Measurements from ENCODE around the gene SPTBN1.

SPTBN1 gene

GRCh38 chr2:54434229-54434628 is 21.9 kb upstream of the SPTBN1 start:
- H3K4me3 ChIP-seq (ENCODE audit: low read length) = no peak overlapping the region
- DNase-seq (ENCODE audit: low read depth) = no peak
- TF ChIP-seq, protein P1, sequence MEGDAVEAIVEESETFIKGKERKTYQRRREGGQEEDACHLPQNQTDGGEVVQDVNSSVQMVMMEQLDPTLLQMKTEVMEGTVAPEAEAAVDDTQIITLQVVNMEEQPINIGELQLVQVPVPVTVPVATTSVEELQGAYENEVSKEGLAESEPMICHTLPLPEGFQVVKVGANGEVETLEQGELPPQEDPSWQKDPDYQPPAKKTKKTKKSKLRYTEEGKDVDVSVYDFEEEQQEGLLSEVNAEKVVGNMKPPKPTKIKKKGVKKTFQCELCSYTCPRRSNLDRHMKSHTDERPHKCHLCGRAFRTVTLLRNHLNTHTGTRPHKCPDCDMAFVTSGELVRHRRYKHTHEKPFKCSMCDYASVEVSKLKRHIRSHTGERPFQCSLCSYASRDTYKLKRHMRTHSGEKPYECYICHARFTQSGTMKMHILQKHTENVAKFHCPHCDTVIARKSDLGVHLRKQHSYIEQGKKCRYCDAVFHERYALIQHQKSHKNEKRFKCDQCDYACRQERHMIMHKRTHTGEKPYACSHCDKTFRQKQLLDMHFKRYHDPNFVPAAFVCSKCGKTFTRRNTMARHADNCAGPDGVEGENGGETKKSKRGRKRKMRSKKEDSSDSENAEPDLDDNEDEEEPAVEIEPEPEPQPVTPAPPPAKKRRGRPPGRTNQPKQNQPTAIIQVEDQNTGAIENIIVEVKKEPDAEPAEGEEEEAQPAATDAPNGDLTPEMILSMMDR (conservative IDR thresholded peaks at IDR 0.05; ENCODE audit: low read length) = no peak

- no peak for DNase-seq (ENCODE audit: low read depth)
- TF ChIP-seq, protein P1 (conservative IDR thresholded peaks at IDR 0.05; ENCODE audit: low read length) = no peak
- H3K4me3 ChIP-seq (ENCODE audit: low read length) = no peak overlapping the region
Observed at GRCh38 chr2:54434711-54435110, 21.4 kb upstream of the SPTBN1 start.

DNA sequence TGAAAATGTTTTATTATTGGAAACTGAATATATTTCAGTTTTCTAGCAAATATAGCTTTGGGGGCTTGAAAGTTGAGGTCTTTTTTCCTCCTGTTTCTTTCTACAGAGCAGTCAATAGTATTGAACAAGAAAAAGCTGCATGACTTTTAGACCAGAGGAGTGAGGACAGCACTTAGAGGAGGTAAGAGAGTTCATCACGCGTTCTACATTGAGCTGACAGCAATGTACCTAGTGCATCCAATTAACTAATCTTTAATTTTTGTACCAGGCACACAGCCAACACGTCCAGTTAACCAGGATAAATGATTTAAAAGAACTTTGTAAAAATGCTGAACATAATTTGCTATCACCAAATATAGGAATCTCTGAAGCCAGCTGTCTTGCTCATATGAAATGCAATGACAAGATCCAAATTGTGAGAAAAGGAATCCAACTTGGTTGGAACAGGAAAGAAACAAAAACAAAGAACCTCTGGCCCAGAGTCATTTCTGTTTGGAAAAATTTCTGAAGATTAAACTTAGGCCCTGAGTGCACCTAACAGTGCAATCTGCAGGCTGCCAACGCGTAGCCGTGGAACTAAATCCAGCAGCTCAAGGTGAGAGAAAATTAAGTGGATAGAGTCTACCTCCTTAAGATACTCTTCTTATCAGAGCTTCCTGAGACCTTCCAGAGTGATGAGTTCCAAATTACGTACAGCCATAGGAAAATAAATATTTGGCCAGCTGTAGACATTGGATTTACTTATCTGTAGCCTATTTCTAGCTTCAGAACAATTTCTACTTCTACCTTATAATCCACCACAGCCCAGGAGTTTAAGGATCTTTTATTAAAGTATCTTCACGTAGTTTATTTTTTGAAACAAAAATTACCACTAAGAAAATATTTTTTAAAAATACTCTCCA is 20.6 kb upstream of the SPTBN1 start:
- H3K4me3 ChIP-seq (ENCODE audit: low read length) = no peak overlapping the region
- TF ChIP-seq, protein P1 (conservative IDR thresholded peaks at IDR 0.05; ENCODE audit: low read length) = no peak
- no peak for DNase-seq (ENCODE audit: low read depth)

DNA sequence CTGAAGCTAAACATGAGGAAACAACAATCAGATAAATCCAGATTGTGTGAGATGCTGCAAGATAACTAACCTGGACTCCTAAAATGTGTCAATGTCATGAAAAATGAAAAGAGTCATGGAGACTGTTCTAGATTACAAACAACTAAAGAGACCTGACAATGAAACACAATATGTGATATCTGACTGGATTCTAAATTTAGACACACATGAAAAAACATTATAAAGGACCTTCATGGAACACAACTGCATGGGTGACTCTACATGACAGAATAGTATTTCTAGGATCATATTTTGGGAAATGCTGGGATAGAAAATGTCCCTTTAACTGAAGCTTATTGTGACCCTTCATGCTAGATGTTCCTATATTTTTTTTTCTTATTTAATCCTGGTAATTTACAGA is 18.5 kb upstream of the SPTBN1 start:
- DNase-seq (ENCODE audit: low read depth) = no peak
- TF ChIP-seq, protein P1 (conservative IDR thresholded peaks at IDR 0.05; ENCODE audit: low read length) = no peak
- H3K4me3 ChIP-seq (ENCODE audit: low read length) = no peak overlapping the region

- DNase-seq (ENCODE audit: low read depth) = peak; percentile 79
- H3K4me3 ChIP-seq (ENCODE audit: low read length) = no peak overlapping the region
- TF ChIP-seq, protein P1 (conservative IDR thresholded peaks at IDR 0.05; ENCODE audit: low read length) = no peak
Observed at GRCh38 chr2:54438271-54438670, 17.9 kb upstream of the SPTBN1 start.

- TF ChIP-seq, protein P1 (conservative IDR thresholded peaks at IDR 0.05; ENCODE audit: low read length) = no peak
- no peak for DNase-seq (ENCODE audit: low read depth)
- H3K4me3 ChIP-seq (ENCODE audit: low read length) = no peak overlapping the region
Observed at GRCh38 chr2:54439582-54439981, 16.5 kb upstream of the SPTBN1 start.

DNA sequence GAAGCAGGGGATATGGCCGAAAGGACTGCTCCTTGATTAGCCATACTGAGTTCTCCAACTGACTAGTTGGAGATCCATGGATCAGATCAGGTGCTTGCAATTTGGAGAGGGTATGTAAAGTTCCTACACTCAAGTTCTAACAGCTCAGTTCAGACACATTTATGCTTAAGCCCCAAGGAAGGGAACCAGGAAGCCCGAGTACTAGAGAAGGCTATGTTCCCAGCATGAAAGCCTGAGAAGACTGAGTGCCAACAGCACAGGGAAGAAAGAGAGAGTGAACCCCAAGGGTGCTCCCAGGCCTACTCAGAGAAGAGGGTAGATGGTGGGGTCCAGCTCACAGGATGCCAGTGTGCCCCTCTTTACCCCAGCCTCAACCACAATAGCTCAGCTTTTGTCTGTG is 16.1 kb upstream of the SPTBN1 start:
- no peak for DNase-seq (ENCODE audit: low read depth)
- no peak overlapping the region for H3K4me3 ChIP-seq (ENCODE audit: low read length)
- TF ChIP-seq, protein P1 (conservative IDR thresholded peaks at IDR 0.05; ENCODE audit: low read length) = no peak
